SU-DHL-6 (cell line): Measurements from ENCODE around the gene OTOF.

Experiments used
- EZH2phosphoT487 ChIP-seq: fragments of 200-600 bp; sonication (generic), shearing (Covaris generic); conservative IDR thresholded peaks from 2 replicates; pipeline ENCODE4 v1.6.1; 2018; ENCODE audit warnings: mild to moderate bottlenecking, antibody characterized with exemption, low read length, moderate library complexity, mixed read lengths
- TF ChIP-seq, protein P1 (sequence below): fragments of 200-600 bp; sonication (generic); IDR thresholded peaks from one replicate; pipeline ENCODE4 v1.5.1; 2017; ENCODE audit warnings: antibody characterized with exemption, mild to moderate bottlenecking, low read length, moderate library complexity; ENCODE audit not compliant: insufficient read depth, poor library complexity, severe bottlenecking

DNA sequence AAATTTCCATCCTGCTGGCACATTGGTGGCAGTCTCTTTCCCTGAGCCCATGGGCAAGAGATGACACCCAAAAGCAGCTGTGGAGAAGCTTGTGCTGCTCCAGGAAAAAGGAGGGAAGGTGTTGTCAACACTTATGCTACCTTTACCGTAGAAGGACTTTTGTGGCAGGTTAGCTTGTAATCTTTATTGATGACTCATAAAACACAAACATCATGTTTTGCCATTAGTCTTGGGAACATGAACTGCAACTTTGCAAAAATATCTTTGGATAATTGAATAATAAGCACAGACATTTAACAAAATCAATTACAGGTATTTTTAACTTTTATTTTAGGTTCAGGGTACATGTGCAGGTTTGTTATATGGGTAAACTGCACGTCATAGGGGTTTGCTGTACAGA is 42.8 kb downstream of the OTOF start:
- TF ChIP-seq, protein P1, sequence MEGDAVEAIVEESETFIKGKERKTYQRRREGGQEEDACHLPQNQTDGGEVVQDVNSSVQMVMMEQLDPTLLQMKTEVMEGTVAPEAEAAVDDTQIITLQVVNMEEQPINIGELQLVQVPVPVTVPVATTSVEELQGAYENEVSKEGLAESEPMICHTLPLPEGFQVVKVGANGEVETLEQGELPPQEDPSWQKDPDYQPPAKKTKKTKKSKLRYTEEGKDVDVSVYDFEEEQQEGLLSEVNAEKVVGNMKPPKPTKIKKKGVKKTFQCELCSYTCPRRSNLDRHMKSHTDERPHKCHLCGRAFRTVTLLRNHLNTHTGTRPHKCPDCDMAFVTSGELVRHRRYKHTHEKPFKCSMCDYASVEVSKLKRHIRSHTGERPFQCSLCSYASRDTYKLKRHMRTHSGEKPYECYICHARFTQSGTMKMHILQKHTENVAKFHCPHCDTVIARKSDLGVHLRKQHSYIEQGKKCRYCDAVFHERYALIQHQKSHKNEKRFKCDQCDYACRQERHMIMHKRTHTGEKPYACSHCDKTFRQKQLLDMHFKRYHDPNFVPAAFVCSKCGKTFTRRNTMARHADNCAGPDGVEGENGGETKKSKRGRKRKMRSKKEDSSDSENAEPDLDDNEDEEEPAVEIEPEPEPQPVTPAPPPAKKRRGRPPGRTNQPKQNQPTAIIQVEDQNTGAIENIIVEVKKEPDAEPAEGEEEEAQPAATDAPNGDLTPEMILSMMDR: no peak
- TF ChIP-seq EZH2phosphoT487: no peak
